Astrocyte (in vitro differentiated cells and primary cell): ENCODE data around the gene UNC79. TPM values are rescaled to one million over a fixed set of nuclear protein-coding genes. Genes with fewer than 3 reads are reported as not detected.

Source experiments
- DNase-seq: peaks from one replicate; pipeline ENCODE4 v3.0.0-alpha.2; 2010; ENCODE audit warnings: low read depth
- FAIRE-seq: peaks from 2 replicates; lab custom pipeline; 2011; peaks lifted over from hg19 to GRCh38; lab: Jason Lieb, UNC
- H2AFZ ChIP-seq: 2 replicates; pipeline ENCODE4 v1.6.0; 2012; ENCODE audit warnings: low read depth, low read length, inconsistent platforms
- H3K27ac ChIP-seq: 2 replicates; pipeline ENCODE4 v1.5.1; 2011; ENCODE audit warnings: low read depth, low read length, inconsistent platforms
- H3K27me3 ChIP-seq: 2 replicates; pipeline ENCODE4 v1.6.0; 2011; ENCODE audit warnings: low read length, inconsistent platforms; ENCODE audit not compliant: insufficient read depth
- H3K36me3 ChIP-seq: 2 replicates; pipeline ENCODE4 v1.5.1; 2011; ENCODE audit warnings: low read length, inconsistent platforms; ENCODE audit not compliant: insufficient read depth
- H3K4me1 ChIP-seq: 2 replicates; pipeline ENCODE4 v1.5.1; 2011; ENCODE audit warnings: low read length, inconsistent platforms; ENCODE audit not compliant: insufficient read depth
- H3K4me2 ChIP-seq: 2 replicates; pipeline ENCODE4 v1.6.0; 2012; ENCODE audit warnings: low read length, inconsistent platforms
- H3K4me3 ChIP-seq: 2 replicates; pipeline ENCODE4 v1.5.1; 2011; ENCODE audit warnings: low read depth, mild to moderate bottlenecking, low read length, inconsistent platforms; ENCODE audit not compliant: insufficient read depth
- H3K79me2 ChIP-seq: 2 replicates; pipeline ENCODE4 v1.6.0; 2012; ENCODE audit warnings: mild to moderate bottlenecking, low read length, inconsistent platforms; ENCODE audit not compliant: insufficient read depth
- H3K9ac ChIP-seq: 2 replicates; pipeline ENCODE4 v1.6.0; 2012; ENCODE audit warnings: mild to moderate bottlenecking, low read length, inconsistent platforms
- H3K9me3 ChIP-seq: 2 replicates; pipeline ENCODE4 v1.5.1; 2012; ENCODE audit warnings: low read depth, mild to moderate bottlenecking, low read length, inconsistent platforms; ENCODE audit not compliant: insufficient read depth
- H4K20me1 ChIP-seq: 2 replicates; pipeline ENCODE4 v1.6.0; 2012; ENCODE audit warnings: low read length, inconsistent platforms; ENCODE audit not compliant: insufficient read depth
- H3K27ac Mint-ChIP-seq: one replicate; pipeline ENCODE4 v1.8.0; 2021; ENCODE audit warnings: mild to moderate bottlenecking, mixed read lengths; ENCODE audit not compliant: unreplicated experiment
- H3K27me3 Mint-ChIP-seq: one replicate; pipeline ENCODE4 v1.8.0; 2021; ENCODE audit warnings: low read depth, mixed read lengths; ENCODE audit not compliant: unreplicated experiment
- H3K36me3 Mint-ChIP-seq: one replicate; pipeline ENCODE4 v1.8.0; 2021; ENCODE audit warnings: low read depth, mixed read lengths; ENCODE audit not compliant: unreplicated experiment
- H3K4me1 Mint-ChIP-seq: one replicate; pipeline ENCODE4 v1.8.0; 2021; ENCODE audit warnings: low read depth, mixed read lengths; ENCODE audit not compliant: unreplicated experiment
- H3K4me3 Mint-ChIP-seq: one replicate; pipeline ENCODE4 v1.8.0; 2021; ENCODE audit warnings: mild to moderate bottlenecking, moderate library complexity, mixed read lengths; ENCODE audit not compliant: unreplicated experiment
- H3K9me3 Mint-ChIP-seq: one replicate; pipeline ENCODE4 v1.8.0; 2021; ENCODE audit warnings: mild to moderate bottlenecking, mixed read lengths; ENCODE audit not compliant: unreplicated experiment
- EZH2 ChIP-seq: IDR thresholded peaks from 2 replicates; pipeline ENCODE4 v1.6.1; 2012; ENCODE audit warnings: mild to moderate bottlenecking, low read length, inconsistent platforms; ENCODE audit not compliant: insufficient read depth
- total RNA-seq: library from RNA; stranded (reverse); gene quantifications from 2 replicates; pipeline ENCODE4 v1.2.1, GENCODE V29; 2021
- TF ChIP-seq, protein P1 (sequence below): IDR thresholded peaks from 2 replicates; pipeline ENCODE4 v1.5.1; 2011; ENCODE audit warnings: low read depth, mild to moderate bottlenecking, inconsistent platforms, low read length, moderate library complexity; ENCODE audit not compliant: insufficient read depth

UNC79 gene
- total RNA-seq, 1 donor from 2014 or later = 0.66 TPM

DNA sequence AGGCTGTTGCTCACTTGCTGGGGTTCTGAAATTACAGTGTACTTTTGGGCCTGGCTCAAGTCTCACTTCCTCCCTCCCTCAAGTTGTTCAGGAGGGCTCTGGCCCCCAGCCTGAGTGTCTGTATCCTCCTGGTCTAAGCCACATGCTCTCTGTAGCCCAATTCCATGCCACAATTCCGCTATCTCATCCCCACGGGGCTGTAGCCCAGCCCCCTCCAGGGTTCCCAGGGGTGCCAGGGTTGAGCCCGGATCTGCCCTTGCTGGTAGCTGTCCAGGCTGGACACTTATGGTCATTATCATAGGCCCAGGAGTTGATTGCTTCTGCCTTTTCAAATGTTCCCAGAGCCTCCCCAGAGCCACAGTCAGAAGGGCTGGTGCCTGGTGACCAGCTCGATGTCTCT, 292.3 kb downstream of the UNC79 start:
- no peak for DNase-seq
- Histone ChIP-seq H3K9ac (no peak overlapping the region), H3K9me3 (no peaks in the 10 kb centered on the region), H3K4me1 (no peaks in the 10 kb centered on the region), H2AFZ (no peak overlapping the region), H3K4me3 (no peak overlapping the region), H3K36me3 (no peaks in the 10 kb centered on the region), H3K27ac (no peak overlapping the region), H3K79me2 (no peaks in the 10 kb centered on the region), H3K27me3 (no peaks in the 10 kb centered on the region), H3K4me2 (no peak overlapping the region), H4K20me1 (no peaks in the 10 kb centered on the region)
- no peak for TF ChIP-seq EZH2
- TF ChIP-seq, protein P1, sequence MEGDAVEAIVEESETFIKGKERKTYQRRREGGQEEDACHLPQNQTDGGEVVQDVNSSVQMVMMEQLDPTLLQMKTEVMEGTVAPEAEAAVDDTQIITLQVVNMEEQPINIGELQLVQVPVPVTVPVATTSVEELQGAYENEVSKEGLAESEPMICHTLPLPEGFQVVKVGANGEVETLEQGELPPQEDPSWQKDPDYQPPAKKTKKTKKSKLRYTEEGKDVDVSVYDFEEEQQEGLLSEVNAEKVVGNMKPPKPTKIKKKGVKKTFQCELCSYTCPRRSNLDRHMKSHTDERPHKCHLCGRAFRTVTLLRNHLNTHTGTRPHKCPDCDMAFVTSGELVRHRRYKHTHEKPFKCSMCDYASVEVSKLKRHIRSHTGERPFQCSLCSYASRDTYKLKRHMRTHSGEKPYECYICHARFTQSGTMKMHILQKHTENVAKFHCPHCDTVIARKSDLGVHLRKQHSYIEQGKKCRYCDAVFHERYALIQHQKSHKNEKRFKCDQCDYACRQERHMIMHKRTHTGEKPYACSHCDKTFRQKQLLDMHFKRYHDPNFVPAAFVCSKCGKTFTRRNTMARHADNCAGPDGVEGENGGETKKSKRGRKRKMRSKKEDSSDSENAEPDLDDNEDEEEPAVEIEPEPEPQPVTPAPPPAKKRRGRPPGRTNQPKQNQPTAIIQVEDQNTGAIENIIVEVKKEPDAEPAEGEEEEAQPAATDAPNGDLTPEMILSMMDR = no peak
- H3K4me3 Mint-ChIP-seq = no peak overlapping the region
- H3K9me3 Mint-ChIP-seq = peaks cover 2% of the 10 kb centered on the region
- H3K27me3 Mint-ChIP-seq = peaks cover 27% of the 10 kb centered on the region
- no peaks in the 10 kb centered on the region for H3K36me3 Mint-ChIP-seq
- H3K27ac Mint-ChIP-seq = no peak overlapping the region
- H3K4me1 Mint-ChIP-seq = peaks cover 3% of the 10 kb centered on the region
- no peak for FAIRE-seq

DNA sequence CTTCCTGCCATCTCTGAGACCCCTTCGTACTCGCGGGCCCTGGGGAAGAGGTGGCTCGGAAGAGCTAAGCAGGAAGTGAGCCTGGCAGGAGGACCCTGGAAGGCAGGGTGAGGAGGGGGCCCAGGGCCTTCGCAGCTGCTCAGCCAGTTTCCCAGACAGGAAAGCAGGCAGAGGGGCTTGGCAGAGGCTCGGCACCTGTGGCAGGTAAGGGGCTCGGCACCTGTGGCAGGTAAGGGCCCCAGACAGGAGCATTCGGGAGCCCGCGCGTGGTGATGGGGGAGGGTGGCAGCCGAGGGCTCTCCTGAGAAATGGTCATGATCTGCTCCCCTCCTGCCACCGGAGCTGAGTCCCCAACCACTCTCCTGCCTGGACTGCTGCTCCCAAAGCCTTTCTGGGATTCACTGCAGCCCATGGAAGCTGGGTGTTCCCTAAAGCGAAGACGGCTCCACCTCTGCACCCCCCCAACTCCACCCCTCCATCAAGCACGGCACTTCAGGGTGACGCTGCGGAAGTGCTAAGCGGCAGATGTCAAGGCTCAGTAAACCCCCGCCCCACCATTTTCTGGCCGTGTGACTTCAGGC, 294.4 kb downstream of the UNC79 start:
- Histone ChIP-seq H3K27ac (no peak overlapping the region), H3K4me3 (no peak overlapping the region), H3K27me3 (no peaks in the 10 kb centered on the region), H3K9ac (no peak overlapping the region), H2AFZ (no peak overlapping the region), H3K79me2 (no peaks in the 10 kb centered on the region), H3K36me3 (no peaks in the 10 kb centered on the region), H3K4me2 (no peak overlapping the region), H4K20me1 (no peaks in the 10 kb centered on the region), H3K9me3 (no peaks in the 10 kb centered on the region), H3K4me1 (no peaks in the 10 kb centered on the region)
- Mint-ChIP-seq H3K4me3 (no peak overlapping the region), H3K4me1 (peaks cover 3% of the 10 kb centered on the region), H3K9me3 (peaks cover 2% of the 10 kb centered on the region), H3K36me3 (no peaks in the 10 kb centered on the region), H3K27ac (no peak overlapping the region), H3K27me3 (peaks cover 25% of the 10 kb centered on the region)
- no peak for FAIRE-seq
- no peak for DNase-seq
- TF ChIP-seq EZH2 = no peak
- TF ChIP-seq, protein P1 = no peak

DNA sequence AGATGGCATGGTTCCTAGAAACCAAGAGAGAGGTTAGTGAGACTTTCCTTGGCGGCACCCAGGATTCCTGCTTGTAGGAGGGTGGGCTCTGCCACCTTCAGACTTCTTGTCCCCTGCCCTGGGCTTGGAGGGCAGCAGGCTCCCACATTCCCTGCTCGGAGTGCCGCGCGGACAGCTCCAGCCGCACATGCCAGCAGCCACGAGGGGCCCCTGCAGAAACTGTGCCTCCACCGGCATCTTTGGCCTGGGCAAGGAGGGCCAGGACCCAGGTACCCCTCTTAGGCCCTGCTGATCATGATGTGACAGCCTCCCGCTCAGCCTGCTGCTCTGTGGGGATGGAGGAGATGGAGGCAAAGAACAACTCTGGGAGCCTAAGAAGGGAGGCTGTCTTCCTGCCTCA, 295.3 kb downstream of the UNC79 start:
- H3K4me2 ChIP-seq = no peak overlapping the region
- no peak overlapping the region for H3K4me3 ChIP-seq
- Mint-ChIP-seq H3K27me3 (peaks cover 20% of the 10 kb centered on the region), H3K36me3 (no peaks in the 10 kb centered on the region), H3K9me3 (peaks cover 5% of the 10 kb centered on the region), H3K27ac (no peak overlapping the region), H3K4me3 (no peak overlapping the region), H3K4me1 (peaks cover 3% of the 10 kb centered on the region)
- H3K9me3 ChIP-seq = no peaks in the 10 kb centered on the region
- no peaks in the 10 kb centered on the region for H3K4me1 ChIP-seq
- H3K36me3 ChIP-seq = no peaks in the 10 kb centered on the region
- no peak for DNase-seq
- H3K79me2 ChIP-seq = no peaks in the 10 kb centered on the region
- no peak overlapping the region for H3K9ac ChIP-seq
- no peaks in the 10 kb centered on the region for H3K27me3 ChIP-seq
- H4K20me1 ChIP-seq = no peaks in the 10 kb centered on the region
- TF ChIP-seq, protein P1 = no peak
- no peak for TF ChIP-seq EZH2
- no peak for FAIRE-seq
- no peak overlapping the region for H2AFZ ChIP-seq
- no peak overlapping the region for H3K27ac ChIP-seq
